ENCODE results near the gene GSTO1.

GSTO1 gene

DNA sequence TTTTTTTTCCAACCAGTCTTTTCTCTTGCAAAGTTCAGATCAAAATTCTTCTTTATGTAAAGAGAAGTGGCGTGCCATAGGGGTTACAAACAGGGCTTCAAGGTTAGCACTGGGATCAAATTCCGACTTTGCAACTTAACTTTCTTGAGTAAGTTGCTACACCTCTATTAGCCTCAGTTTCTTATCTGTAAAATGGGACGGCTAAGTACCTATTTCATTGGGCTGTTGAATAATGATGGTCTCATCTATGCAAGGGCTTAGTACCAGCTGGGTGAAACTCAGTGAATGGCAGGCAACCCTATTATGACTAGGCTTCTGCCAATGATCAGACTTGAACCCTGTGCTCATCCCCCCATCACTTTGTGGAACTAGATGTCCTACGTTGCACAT, 49.7 kb downstream of the GSTO1 start:
- TF ChIP-seq, protein P1, sequence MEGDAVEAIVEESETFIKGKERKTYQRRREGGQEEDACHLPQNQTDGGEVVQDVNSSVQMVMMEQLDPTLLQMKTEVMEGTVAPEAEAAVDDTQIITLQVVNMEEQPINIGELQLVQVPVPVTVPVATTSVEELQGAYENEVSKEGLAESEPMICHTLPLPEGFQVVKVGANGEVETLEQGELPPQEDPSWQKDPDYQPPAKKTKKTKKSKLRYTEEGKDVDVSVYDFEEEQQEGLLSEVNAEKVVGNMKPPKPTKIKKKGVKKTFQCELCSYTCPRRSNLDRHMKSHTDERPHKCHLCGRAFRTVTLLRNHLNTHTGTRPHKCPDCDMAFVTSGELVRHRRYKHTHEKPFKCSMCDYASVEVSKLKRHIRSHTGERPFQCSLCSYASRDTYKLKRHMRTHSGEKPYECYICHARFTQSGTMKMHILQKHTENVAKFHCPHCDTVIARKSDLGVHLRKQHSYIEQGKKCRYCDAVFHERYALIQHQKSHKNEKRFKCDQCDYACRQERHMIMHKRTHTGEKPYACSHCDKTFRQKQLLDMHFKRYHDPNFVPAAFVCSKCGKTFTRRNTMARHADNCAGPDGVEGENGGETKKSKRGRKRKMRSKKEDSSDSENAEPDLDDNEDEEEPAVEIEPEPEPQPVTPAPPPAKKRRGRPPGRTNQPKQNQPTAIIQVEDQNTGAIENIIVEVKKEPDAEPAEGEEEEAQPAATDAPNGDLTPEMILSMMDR (IDR thresholded peaks at IDR 0.05) = no peak

DNA sequence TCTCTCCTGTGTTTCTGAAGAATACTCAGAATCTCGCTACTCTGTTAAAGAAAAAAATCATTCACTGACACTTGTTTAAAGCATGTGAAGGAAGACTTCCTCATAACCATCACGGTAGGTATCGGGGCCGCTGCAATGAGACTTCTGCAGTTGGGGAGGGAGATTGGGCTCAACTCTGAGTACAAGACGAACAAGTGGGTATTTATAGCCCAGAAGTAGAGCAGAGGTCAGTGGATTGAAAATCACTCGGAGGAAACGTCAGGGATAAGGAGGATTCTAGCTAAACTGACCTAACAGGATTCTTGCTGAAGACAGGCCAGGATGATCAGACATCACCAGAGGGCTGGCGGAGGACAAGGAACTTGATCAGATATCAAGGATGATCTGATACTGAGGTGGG, 50.2 kb downstream of the GSTO1 start:
- TF ChIP-seq, protein P1 (IDR thresholded peaks at IDR 0.05) = no peak

GRCh38 chr10:104306897-104307296, 52.2 kb downstream of the GSTO1 start:
- TF ChIP-seq, protein P1 (IDR thresholded peaks at IDR 0.05) = no peak

DNA sequence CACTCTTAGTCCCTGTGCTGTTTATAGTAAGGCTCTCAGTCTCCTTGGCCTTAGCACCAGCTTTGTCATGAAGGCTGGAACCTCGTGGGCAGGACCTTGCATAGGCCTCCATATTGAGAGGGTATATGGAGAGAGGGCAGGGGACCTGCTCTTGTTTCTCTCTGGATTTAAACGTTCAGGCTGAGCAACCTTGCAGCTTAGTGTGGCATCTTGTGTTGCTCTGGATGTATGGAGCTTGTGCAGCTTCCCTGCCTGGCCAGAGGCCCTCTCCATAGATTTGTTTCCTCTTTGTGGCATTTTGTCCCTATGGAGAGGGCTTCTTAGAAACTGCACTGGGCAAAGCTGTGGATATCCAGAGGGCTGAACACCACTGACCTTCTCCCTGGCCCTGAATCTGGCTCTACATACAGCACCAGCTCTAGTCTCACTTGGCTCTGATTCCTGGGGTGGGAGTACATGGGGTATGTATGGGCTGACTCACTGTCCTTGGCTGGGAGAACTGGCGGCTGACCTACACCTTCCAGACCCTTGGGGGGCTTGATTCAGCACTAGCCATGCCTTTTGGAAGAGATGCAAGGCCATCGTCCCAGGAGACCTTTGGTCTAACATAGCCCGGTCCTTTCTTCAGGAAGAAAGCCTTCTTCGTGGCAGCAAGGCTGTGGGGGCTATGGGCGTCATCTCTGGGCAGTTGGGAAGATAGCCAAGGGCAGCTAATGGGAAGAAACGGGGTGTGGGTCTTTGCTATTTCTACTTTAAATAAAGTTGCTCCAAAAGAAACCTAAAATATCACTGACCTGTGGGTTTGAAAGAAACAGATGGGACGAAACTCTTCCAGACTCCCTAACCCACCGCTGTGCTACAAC, 53.1 kb downstream of the GSTO1 start:
- TF ChIP-seq, protein P1 (IDR thresholded peaks at IDR 0.05) = no peak

GRCh38 chr10:104308439-104308903, 53.8 kb downstream of the GSTO1 start:
- TF ChIP-seq, protein P1 (IDR thresholded peaks at IDR 0.05) = no peak

GRCh38 chr10:104309980-104310978, 55.6 kb downstream of the GSTO1 start:
- TF ChIP-seq, protein P1 (IDR thresholded peaks at IDR 0.05) = no peak

DNA sequence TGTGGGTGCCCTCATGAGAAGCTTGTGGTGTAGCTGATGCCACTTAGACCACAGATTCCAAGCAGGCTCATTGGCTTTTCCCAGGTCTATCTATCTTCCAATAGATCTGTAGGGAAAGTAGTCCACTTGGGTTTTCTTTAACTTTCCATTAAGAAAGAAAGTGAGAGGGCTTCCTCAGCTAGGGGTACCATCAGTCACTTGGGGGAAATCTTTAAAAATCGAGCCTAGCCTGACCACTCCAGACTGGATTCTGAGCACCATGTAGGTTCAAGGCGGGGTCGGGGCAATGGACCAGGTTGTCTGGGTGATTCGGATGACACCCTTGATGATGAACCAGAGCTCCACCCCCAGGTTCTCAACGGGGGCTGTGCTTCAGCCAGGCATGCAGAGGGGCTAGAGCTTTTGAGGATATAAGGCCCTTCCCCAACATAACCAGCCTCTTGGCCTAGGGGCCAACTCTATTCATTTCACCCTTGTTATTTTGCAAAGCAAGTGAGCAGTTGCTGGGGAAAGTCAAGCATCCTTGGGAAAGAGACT, 56.6 kb downstream of the GSTO1 start:
- TF ChIP-seq, protein P1 (IDR thresholded peaks at IDR 0.05) = no peak
